GM13977 (cell line): Measurements from ENCODE around the gene PYDC2.

Source experiments
- DNase-seq: peaks from one replicate; pipeline ENCODE4 v3.0.0; 2012; ENCODE audit warnings: low spot score
- CTCF ChIP-seq: IDR thresholded peaks from 2 replicates; pipeline ENCODE4 v1.5.1; 2012; ENCODE audit warnings: mild to moderate bottlenecking, control low read depth; ENCODE audit not compliant: insufficient read depth; ENCODE audit errors: extremely low read depth, missing control alignments
- in situ Hi-C: fragments of 300-500 bp; cut with MboI; formaldehyde crosslinking; loops from one replicate; pipeline ENCODE4 v1.12.0; 2022; ENCODE audit warnings: low sequenced_read_pairs, low pct_unique_long_range_greater_than_20kb, mixed read lengths, inconsistent platforms; ENCODE audit not compliant: unreplicated experiment

Gene PYDC2

GRCh38 chr3:191432162-191432561 is 28.8 kb upstream of the PYDC2 start:
- no peak for TF ChIP-seq CTCF

GRCh38 chr3:191434024-191434423 is 26.9 kb upstream of the PYDC2 start:
- no peak for DNase-seq
- TF ChIP-seq CTCF = no peak
- in situ Hi-C loops = no loop called here

More at GRCh38 chr3:191432162-191432561, 28.8 kb upstream of the PYDC2 start:
- no peak for DNase-seq
- in situ Hi-C loops = no loop called here

- no peak for TF ChIP-seq CTCF
- in situ Hi-C loops = no loop called here
Observed at GRCh38 chr3:191435981-191436380, 25.0 kb upstream of the PYDC2 start.

GRCh38 chr3:191438150-191438814 is 22.7 kb upstream of the PYDC2 start:
- TF ChIP-seq CTCF = no peak
- in situ Hi-C loops = no loop called here
- no peak for DNase-seq

More at GRCh38 chr3:191435981-191436380, 25.0 kb upstream of the PYDC2 start:
- no peak for DNase-seq

GRCh38 chr3:191440532-191440931 is 20.4 kb upstream of the PYDC2 start:
- no peak for TF ChIP-seq CTCF
- in situ Hi-C loops = no loop called here
- no peak for DNase-seq

- in situ Hi-C loops = no loop called here
- TF ChIP-seq CTCF = no peak
Observed at GRCh38 chr3:191441687-191442086, 19.3 kb upstream of the PYDC2 start.

More at GRCh38 chr3:191441687-191442086, 19.3 kb upstream of the PYDC2 start:
- DNase-seq = no peak
